Suprapubic skin (tissue), 4 donors: ENCODE data around the gene DDB1. TPM values are rescaled to one million over a fixed set of nuclear protein-coding genes. Genes with fewer than 3 reads are reported as not detected.

Source experiments
- total RNA-seq, 4 donors: library from RNA; depleted of rRNA; stranded (reverse); fragments of >200 nt; gene quantifications; one replicate each; pipeline ENCODE4 v1.1.0, GENCODE V29; 2016

Gene DDB1
- total RNA-seq, 4 donors from 2014 or later: 151 to 219 (median 182) TPM

Other genes starting within 250 kb of the DDB1 start
- gene CD5, start 230.6 kb downstream of the DDB1 start, total RNA-seq: 1 to 10 TPM in 2 of 4 donors, under 1 TPM in 1, not detected in 1; 0.96 to 1.6 (median 1.2) TPM
- gene VPS37C, start 171.7 kb downstream of the DDB1 start, total RNA-seq: 10 to 100 TPM; 26.4 to 36.3 (median 35.7) TPM
- 1 to 10 TPM in 1 of 4 donors, not detected in 3; 2.2 TPM for gene PGA3, start 129.6 kb downstream of the DDB1 start, total RNA-seq
- 1 to 10 TPM in 1 of 4 donors, not detected in 3; 4.8 TPM for gene PGA4, start 110.8 kb downstream of the DDB1 start, total RNA-seq
- not detected for gene PGA5, start 91.9 kb downstream of the DDB1 start, total RNA-seq
- gene VWCE, start 37.8 kb downstream of the DDB1 start, total RNA-seq: 1 to 10 TPM in 3 of 4 donors, under 1 TPM in 1; 0.26 to 1.7 (median 1.6) TPM
- gene TKFC, start 123 bp upstream of the DDB1 start, total RNA-seq: 10 to 100 TPM; 38.6 to 55.3 (median 47.8) TPM
- gene CYB561A3, start 28.8 kb upstream of the DDB1 start, total RNA-seq: 100 to 1,000 TPM in 1 of 4 donors, 10 to 100 TPM in 3; 39.9 to 110 (median 79.8) TPM
- 10 to 100 TPM; 22.3 to 43.5 (median 34.2) TPM for gene TMEM138, start 29.3 kb upstream of the DDB1 start, total RNA-seq
- gene TMEM216, start 59.5 kb upstream of the DDB1 start, total RNA-seq: 10 to 100 TPM in 1 of 4 donors, 1 to 10 TPM in 3; 6.0 to 15.4 (median 8.5) TPM
- gene CPSF7, start 96.9 kb upstream of the DDB1 start, total RNA-seq: 10 to 100 TPM; 57.2 to 76.2 (median 70.7) TPM
- gene SDHAF2, start 97.0 kb upstream of the DDB1 start, total RNA-seq: 10 to 100 TPM; 36.6 to 53.0 (median 48.4) TPM
- gene LRRC10B, start 175.6 kb upstream of the DDB1 start, total RNA-seq: 1 to 10 TPM in 3 of 4 donors, not detected in 1; 1.1 to 2.1 (median 1.2) TPM
- gene SYT7, start 248.0 kb upstream of the DDB1 start, total RNA-seq: 1 to 10 TPM; 5.4 to 8.4 (median 7.5) TPM